Choroid plexus epithelial cell (primary cell): ENCODE data around the gene PI4K2A.

Experiments used
- DNase-seq: peaks from one replicate; pipeline ENCODE4 v3.0.0-alpha.2; 2010; ENCODE audit warnings: low read depth
- H3K4me3 ChIP-seq: 2 replicates; pipeline ENCODE4 v1.5.1; 2011; ENCODE audit warnings: low read depth, mild to moderate bottlenecking, control low read depth, low read length, moderate library complexity
- CTCF ChIP-seq: conservative IDR thresholded peaks from 2 replicates; pipeline ENCODE4 v1.5.1; 2011; ENCODE audit warnings: low read depth, mild to moderate bottlenecking, control low read depth, inconsistent platforms, low read length, moderate library complexity

PI4K2A gene

GRCh38 chr10:97715259-97715874, 74.9 kb downstream of the PI4K2A start:
- no peak for TF ChIP-seq CTCF
- no peak for DNase-seq
- H3K4me3 ChIP-seq, result peak overlapping the region; percentile 86

- no peak overlapping the region for H3K4me3 ChIP-seq
- no peak for DNase-seq
- TF ChIP-seq CTCF, result no peak
These were observed 77.2 kb downstream of the PI4K2A start for GRCh38 chr10:97717627-97718026.

GRCh38 chr10:97718178-97718577, 77.7 kb downstream of the PI4K2A start:
- no peak for TF ChIP-seq CTCF
- no peak overlapping the region for H3K4me3 ChIP-seq
- no peak for DNase-seq

GRCh38 chr10:97718659-97719142, 78.2 kb downstream of the PI4K2A start:
- H3K4me3 ChIP-seq, result no peak overlapping the region
- TF ChIP-seq CTCF, result no peak
- no peak for DNase-seq

GRCh38 chr10:97719602-97720001, 79.1 kb downstream of the PI4K2A start:
- DNase-seq, result no peak
- H3K4me3 ChIP-seq, result no peak overlapping the region

GRCh38 chr10:97721871-97722780, 81.7 kb downstream of the PI4K2A start:
- no peak for DNase-seq
- TF ChIP-seq CTCF, result no peak
- H3K4me3 ChIP-seq, result no peak overlapping the region

More at GRCh38 chr10:97719602-97720001, 79.1 kb downstream of the PI4K2A start:
- TF ChIP-seq CTCF, result no peak
